ENCODE measurements around the gene CORO7.
"Not testable (repeated sequence)": the region's sequence is repeated elsewhere in the genome, so short reads cannot be mapped to it uniquely, and the experiment has no call there.

CORO7 gene

GRCh38 chr16:4350365-4350786 is 66.0 kb downstream of the CORO7 start:
- no peak for DNase-seq

DNA sequence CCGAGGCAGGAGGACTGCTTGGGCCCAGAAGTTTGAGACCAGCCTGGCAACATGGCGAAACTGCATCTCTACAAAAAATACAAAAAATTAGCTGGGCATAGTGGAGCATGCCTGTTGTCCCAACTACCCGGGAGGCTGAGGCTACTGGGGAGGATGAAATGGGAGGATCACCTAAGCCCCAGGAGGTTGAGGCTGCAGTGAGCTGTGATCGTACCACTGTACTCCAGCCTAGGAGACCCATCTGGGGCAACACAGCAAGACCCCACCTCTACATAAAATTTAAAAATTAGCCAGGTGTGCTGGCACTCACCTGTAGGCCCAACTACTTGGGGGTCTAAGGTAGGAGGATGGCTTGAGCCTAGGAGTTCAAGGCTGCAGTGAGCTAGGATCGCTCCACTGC is 67.1 kb downstream of the CORO7 start:
- DNase-seq, result no peak

GRCh38 chr16:4347765-4348509 is 68.5 kb downstream of the CORO7 start:
- no peak for DNase-seq

DNA sequence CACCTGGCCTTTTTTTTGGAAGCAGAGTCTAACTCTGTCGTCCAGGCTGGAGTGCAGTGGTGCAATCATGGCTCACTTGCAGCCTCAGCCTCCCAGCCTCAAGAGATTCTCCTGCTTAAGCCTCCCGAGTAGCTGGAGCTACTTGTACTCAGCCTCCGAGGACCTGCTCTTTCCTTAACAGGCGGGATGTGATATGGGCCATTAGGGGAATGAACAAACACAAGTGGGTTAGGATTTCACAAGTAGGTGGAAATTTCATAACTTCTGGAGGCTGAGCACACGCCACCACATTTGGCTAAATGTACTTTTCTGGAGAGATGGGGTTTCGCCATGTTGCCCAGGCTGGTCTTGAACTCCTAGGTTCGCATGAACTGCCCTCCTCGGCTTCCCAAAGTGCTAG is 69.4 kb downstream of the CORO7 start:
- DNase-seq, result no peak

GRCh38 chr16:4345836-4346781 is 70.3 kb downstream of the CORO7 start:
- DNase-seq, result no peak

DNA sequence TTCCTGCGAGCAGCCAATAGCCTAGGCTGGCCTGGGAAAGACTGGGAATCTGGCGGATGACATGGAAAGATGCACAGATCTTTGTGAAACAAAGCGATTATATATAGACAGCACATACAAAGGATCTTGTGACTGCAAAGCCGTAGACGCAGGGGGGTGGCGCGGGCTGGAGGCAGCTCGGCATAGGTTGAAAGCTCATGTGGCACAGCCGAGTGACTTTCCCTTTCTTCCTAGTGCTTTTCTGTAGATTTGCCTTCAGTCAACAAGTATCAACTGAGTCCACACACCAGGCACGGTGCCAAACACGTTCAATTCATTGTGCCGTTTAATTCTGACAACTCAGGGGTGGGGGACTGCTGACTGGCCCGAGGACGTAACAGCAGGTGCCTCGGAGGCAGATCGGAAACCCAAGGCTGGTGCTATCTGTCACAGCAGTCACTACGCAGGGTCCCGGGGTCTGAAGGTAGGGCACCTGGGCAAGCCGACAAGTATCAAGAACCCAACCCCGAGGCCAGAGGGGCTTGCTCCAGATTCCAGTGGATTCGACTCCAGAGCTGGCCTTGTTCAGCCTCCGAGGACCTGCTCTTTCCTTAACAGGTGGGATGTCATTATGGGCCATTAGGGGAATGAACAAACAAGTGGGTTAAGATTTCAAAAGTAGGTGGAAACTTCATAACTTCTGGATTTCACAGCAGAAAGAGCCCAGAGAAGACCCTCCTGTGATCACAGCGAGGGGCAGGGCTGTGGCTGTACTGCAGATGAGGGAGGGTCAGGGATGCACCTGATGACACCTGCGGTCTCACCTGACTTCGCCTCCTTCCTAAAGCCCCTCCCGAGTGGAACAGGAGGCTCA is 71.2 kb downstream of the CORO7 start:
- DNase-seq, result no peak

- peak; percentile 71 for DNase-seq
These were observed 72.0 kb downstream of the CORO7 start for GRCh38 chr16:4344300-4344982.

- no peak for DNase-seq
These were observed 73.3 kb downstream of the CORO7 start for GRCh38 chr16:4342866-4343744.

DNA sequence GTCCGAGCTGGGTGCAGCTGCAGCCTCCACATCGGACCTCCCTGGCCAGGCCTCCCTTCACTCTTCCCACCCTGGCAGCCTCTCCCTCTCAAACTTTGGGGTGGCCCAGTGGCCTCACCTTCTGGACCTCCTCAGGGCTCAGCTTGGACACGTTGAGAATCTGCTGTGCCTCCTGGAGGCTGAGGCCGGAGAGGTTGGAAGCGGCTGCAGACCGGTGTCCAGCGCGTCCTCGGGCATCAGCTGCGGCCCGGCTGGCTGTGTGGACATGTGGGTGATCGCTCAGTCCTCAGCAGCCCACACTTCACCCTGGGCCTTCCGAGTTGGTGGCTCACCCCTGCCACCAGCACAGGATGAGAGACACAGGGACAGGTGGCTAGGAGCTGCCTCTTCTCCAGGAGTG is 75.1 kb downstream of the CORO7 start:
- no peak for DNase-seq

GRCh38 chr16:4340443-4340842 is 76.0 kb downstream of the CORO7 start:
- no peak for DNase-seq

DNA sequence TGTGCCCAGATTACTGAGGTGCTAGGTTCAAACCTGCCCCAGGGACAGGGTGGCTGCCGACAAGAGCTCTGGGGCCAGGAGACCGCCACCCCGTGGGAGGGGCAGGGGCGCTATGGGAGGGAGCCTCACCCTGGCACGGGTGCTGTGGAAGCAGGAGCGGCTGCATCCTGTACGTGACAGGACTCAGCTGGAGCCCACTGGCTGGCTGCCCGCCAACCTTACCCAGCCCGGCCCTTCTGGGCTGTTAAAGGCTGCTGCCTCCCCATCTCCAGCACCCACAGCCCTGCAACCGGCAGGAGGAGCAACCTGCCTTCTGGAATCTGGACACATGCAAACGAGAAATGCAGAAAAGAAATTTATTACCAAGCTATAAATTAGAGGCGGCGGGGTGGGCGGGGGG is 76.5 kb downstream of the CORO7 start:
- peak; percentile 47 for DNase-seq

GRCh38 chr16:4339455-4339854 is 76.9 kb downstream of the CORO7 start:
- no peak for DNase-seq

GRCh38 chr16:4338712-4339299 is 77.6 kb downstream of the CORO7 start:
- DNase-seq, result no peak

GRCh38 chr16:4338125-4338582 is 78.2 kb downstream of the CORO7 start:
- DNase-seq, result no peak

GRCh38 chr16:4337540-4338088 is 78.8 kb downstream of the CORO7 start:
- no peak for DNase-seq

- DNase-seq, result no peak
These were observed 79.5 kb downstream of the CORO7 start for GRCh38 chr16:4336701-4337539.

DNA sequence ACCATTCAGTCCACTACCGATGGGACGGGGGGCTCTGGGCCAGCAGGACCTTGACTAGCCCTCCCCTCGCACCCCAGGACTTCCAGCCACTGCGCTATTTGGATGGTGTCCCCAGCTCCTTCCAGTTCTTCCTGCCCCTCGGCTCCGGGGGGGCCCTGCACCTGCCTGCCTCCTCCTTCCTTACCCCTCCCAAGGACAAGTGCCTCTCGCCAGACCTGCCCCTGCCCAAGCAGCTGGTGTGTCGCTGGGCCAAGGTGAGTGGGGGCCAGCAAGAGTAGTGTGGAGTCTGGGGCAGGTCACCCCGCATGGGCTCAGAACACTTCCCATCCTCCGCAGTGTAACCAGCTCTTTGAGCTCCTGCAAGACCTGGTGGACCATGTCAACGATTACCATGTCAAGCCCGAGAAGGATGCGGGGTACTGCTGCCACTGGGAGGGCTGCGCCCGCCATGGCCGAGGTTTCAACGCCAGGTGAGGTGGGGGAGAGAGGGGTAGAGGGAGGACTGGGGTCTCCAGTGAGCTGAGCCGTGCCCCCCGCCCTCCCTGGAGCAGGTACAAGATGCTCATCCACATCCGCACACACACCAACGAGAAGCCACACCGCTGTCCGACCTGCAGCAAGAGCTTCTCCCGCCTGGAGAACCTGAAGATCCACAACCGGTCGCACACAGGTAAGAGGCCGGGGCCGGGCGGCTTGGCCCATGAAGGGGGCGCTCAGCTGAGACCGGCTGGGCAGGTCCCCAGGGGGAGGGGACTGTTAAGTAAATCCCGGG is 81.5 kb downstream of the CORO7 start:
- no peak for DNase-seq

DNA sequence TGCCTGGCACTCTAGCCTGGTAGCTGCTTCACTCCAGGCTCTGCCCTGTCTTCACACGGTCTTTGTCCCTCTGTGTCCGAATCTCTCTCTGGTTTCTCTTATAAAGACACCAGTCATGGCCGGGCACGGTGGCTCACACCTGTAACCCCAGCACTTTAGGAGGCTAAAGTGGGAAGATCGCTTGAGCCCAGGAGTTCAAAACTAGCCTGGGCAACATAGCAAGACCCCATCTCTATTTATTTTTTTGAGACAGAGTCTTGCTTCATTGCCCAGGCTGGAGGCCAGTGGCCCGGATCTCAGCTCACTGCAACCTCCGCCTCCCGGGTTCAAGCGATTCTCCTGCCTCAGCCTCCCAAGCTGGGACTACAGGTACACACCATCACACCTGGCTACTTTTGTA is 82.7 kb downstream of the CORO7 start:
- DNase-seq, result not testable (repeated sequence)

GRCh38 chr16:4333308-4333638 is 83.1 kb downstream of the CORO7 start:
- DNase-seq, result no peak

Measured in eye (tissue), 1 donor.